PC-3 (cell line): Measurements from ENCODE around the gene SH2D1A.

ENCODE experiments used
- CTCF ChIP-seq: fragments of 300-600 bp; sonication (generic); conservative IDR thresholded peaks from 2 replicates; pipeline ENCODE4 v1.5.1; 2017; ENCODE audit warnings: antibody characterized with exemption, low read depth, mild to moderate bottlenecking, low read length
- EZH2 ChIP-seq: fragments of 300-600 bp; sonication (generic); IDR thresholded peaks from one replicate; pipeline ENCODE4 v1.6.1; 2017; ENCODE audit warnings: antibody characterized with exemption, mild to moderate bottlenecking, low read length; ENCODE audit not compliant: unreplicated experiment

DNA sequence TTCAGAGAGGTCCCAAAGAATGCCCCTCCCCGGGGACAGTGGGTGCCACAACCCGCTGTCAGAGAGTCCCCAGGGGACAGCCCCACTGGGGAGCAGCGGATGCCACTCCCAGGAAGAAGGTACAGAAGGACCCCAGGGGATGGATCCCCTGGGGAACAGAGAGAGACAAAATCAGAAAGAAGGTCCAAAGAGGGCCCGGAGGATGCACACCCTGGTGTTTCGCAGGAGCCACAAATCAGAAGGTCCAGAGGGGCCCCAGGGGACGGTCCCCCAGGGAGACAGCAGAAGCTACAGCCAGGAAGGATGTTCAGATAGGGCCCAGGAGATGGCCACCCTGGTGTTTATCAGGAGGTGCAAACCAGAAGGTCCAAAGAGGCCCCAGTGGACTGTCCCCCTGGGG, 12.5 kb upstream of the SH2D1A start:
- TF ChIP-seq CTCF: no peak
- TF ChIP-seq EZH2: no peak
